ENCODE measurements around the gene URAD.

DNA sequence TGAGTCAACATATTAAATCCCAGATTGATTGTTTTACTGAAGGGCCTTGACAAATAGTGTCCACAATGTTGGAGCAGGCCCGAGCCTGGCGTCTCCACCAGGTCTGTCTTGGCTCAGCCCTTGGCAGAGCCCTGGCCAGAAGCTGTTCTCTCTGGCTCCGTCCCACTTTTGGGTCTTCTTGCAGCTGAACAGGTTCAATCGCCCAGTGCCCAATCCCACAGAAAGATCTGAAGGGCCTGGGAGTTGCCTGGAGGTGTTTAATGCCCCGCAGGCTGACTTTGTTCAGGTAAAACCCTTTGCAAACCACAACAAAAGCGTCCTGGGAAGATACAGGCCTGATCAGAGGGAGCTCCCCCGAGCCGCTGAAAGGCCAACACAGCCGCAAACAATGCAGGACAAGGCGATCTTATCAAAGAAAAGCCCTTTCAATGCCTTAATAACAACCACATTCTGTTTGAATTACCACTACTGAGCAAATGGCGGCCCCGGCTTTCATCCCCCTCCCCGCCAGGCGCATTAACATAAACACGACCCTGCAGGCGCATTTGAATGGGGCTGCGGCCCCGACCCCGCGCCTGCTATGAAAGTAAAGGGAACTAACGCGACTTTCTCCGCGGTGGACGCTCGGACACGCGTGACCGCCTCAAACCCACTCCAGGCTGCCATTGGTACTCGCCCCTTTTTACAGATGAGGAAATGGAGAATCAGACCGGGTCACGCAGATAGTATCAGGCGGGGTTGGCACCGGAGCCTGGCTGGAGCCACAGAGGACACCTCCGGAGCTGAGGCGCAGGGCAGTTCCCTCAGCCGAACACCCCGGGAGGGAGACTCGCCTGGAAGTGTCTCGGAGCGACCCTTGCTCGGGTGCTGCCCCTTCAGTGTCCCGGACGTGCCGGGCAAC, 22.5 kb downstream of the URAD start:
- TF ChIP-seq, protein P1, sequence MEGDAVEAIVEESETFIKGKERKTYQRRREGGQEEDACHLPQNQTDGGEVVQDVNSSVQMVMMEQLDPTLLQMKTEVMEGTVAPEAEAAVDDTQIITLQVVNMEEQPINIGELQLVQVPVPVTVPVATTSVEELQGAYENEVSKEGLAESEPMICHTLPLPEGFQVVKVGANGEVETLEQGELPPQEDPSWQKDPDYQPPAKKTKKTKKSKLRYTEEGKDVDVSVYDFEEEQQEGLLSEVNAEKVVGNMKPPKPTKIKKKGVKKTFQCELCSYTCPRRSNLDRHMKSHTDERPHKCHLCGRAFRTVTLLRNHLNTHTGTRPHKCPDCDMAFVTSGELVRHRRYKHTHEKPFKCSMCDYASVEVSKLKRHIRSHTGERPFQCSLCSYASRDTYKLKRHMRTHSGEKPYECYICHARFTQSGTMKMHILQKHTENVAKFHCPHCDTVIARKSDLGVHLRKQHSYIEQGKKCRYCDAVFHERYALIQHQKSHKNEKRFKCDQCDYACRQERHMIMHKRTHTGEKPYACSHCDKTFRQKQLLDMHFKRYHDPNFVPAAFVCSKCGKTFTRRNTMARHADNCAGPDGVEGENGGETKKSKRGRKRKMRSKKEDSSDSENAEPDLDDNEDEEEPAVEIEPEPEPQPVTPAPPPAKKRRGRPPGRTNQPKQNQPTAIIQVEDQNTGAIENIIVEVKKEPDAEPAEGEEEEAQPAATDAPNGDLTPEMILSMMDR (IDR thresholded peaks at IDR 0.05) = no peak
- no peak for TF ChIP-seq POLR2A (IDR thresholded peaks at IDR 0.05)
